Prostate gland (tissue), 2 donors: Measurements from ENCODE around the gene ACOX3. TPM values are rescaled to one million over a fixed set of nuclear protein-coding genes. Genes with fewer than 3 reads are reported as not detected.

Experiments used
- DNase-seq: peaks from one replicate; pipeline ENCODE4 v3.0.0-alpha.2; 2019; ENCODE audit warnings: low spot score
- H3K27ac ChIP-seq, 2 donors: fragments of 200-600 bp; sonication (generic); 2 replicates each; pipeline ENCODE4 v1.5.1; 2017 to 2019
- H3K27me3 ChIP-seq: fragments of 200-600 bp; sonication (generic); replicated peaks from 2 replicates; pipeline ENCODE4 v1.5.1; 2019; ENCODE audit not compliant: insufficient read depth
- H3K36me3 ChIP-seq, 2 donors: fragments of 200-600 bp; sonication (generic); 1 replicate in 1 of 2; 2 replicates in 1 of 2; pipeline versions ENCODE4 v1.5.1 to v1.8.1; 2017 to 2019
- H3K4me1 ChIP-seq: fragments of 200-600 bp; sonication (generic); replicated peaks from 2 replicates; pipeline ENCODE4 v1.5.1; 2019
- H3K4me3 ChIP-seq, 2 donors: fragments of 200-600 bp; sonication (generic); 2 replicates each; pipeline ENCODE4 v1.5.1; 2017 to 2019
- H3K9me3 ChIP-seq: fragments of 200-600 bp; sonication (generic); 2 replicates; pipeline ENCODE4 v1.5.1; 2017
- POLR2A ChIP-seq: fragments of 450-650 bp; IDR thresholded peaks from one replicate; pipeline ENCODE4 v1.6.1; 2016; ENCODE audit warnings: antibody characterized with exemption, mild to moderate bottlenecking
- POLR2AphosphoS5 ChIP-seq: sonication (generic); formaldehyde crosslinking; IDR thresholded peaks from one replicate; pipeline ENCODE4 v1.6.1; 2017; ENCODE audit warnings: antibody characterized with exemption
- WGBS: methylation state at CpG from one replicate; pipeline ENCODE4 v1.1.5; 2018; 5-methylcytosine and 5-hydroxymethylcytosine counted together
- intact Hi-C: fragments of 100-400 bp; cut with DNase I; formaldehyde crosslinking; loops from one replicate; pipeline ENCODE4 v1.14.2; 2022
- total RNA-seq, 2 donors: library from RNA; depleted of rRNA; stranded (reverse); fragments of >200 nt; gene quantifications; one replicate each; pipeline ENCODE4 v1.1.0, GENCODE V29; 2016
- TF ChIP-seq, protein P1 (sequence below), 4 experiments: fragments of 200-600 bp in 2 of 4; fragments of 450-650 bp in 2 of 4; sonication (generic) in 2 of 4; IDR thresholded peaks; 1 replicate in 3 of 4; 2 replicates in 1 of 4; pipeline ENCODE4 v1.5.1; 2016 to 2019; ENCODE audit warnings: antibody characterized with exemption in 4 of 4, mild to moderate bottlenecking in 2 of 4, moderate library complexity in 2 of 4

ACOX3 gene
- total RNA-seq, 2 donors from 2014 or later, result 65.7 to 75.4 TPM

GRCh38 chr4:8374851-8375649 is 65.5 kb downstream of the ACOX3 start:
- DNase-seq, result no peak
- TF ChIP-seq POLR2AphosphoS5, result no peak
- no peak for TF ChIP-seq POLR2A
- TF ChIP-seq, protein P1, sequence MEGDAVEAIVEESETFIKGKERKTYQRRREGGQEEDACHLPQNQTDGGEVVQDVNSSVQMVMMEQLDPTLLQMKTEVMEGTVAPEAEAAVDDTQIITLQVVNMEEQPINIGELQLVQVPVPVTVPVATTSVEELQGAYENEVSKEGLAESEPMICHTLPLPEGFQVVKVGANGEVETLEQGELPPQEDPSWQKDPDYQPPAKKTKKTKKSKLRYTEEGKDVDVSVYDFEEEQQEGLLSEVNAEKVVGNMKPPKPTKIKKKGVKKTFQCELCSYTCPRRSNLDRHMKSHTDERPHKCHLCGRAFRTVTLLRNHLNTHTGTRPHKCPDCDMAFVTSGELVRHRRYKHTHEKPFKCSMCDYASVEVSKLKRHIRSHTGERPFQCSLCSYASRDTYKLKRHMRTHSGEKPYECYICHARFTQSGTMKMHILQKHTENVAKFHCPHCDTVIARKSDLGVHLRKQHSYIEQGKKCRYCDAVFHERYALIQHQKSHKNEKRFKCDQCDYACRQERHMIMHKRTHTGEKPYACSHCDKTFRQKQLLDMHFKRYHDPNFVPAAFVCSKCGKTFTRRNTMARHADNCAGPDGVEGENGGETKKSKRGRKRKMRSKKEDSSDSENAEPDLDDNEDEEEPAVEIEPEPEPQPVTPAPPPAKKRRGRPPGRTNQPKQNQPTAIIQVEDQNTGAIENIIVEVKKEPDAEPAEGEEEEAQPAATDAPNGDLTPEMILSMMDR (IDR thresholded peaks at IDR 0.05), result no peak
- peaks cover 0 to 8% of the 10 kb centered on the region in 2 donors for H3K36me3 ChIP-seq

GRCh38 chr4:8373973-8374545 is 66.5 kb downstream of the ACOX3 start:
- WGBS, result 94% methylated on average over 13 of the region's 13 CpGs
- H3K4me3 ChIP-seq, result no peak overlapping the region
- DNase-seq, result no peak
- no peaks in the 10 kb centered on the region for H3K4me1 ChIP-seq
- TF ChIP-seq, protein P1 (IDR thresholded peaks at IDR 0.05), result no peak
- TF ChIP-seq POLR2A (no peak), POLR2AphosphoS5 (no peak)
- no peak overlapping the region for H3K27ac ChIP-seq
- intact Hi-C loops, result no loop called here
- no peaks in the 10 kb centered on the region for H3K9me3 ChIP-seq
- peaks cover 0 to 4% of the 10 kb centered on the region in 2 donors for H3K36me3 ChIP-seq
- no peaks in the 10 kb centered on the region for H3K27me3 ChIP-seq

More at GRCh38 chr4:8374851-8375649, 65.5 kb downstream of the ACOX3 start:
- Histone ChIP-seq H3K4me1 (no peaks in the 10 kb centered on the region), H3K27ac (no peak overlapping the region), H3K4me3 (no peak overlapping the region), H3K27me3 (no peaks in the 10 kb centered on the region), H3K9me3 (no peaks in the 10 kb centered on the region)
- intact Hi-C loops, result no loop called here
- WGBS, result 91% methylated on average over 49 of the region's 49 CpGs

DNA sequence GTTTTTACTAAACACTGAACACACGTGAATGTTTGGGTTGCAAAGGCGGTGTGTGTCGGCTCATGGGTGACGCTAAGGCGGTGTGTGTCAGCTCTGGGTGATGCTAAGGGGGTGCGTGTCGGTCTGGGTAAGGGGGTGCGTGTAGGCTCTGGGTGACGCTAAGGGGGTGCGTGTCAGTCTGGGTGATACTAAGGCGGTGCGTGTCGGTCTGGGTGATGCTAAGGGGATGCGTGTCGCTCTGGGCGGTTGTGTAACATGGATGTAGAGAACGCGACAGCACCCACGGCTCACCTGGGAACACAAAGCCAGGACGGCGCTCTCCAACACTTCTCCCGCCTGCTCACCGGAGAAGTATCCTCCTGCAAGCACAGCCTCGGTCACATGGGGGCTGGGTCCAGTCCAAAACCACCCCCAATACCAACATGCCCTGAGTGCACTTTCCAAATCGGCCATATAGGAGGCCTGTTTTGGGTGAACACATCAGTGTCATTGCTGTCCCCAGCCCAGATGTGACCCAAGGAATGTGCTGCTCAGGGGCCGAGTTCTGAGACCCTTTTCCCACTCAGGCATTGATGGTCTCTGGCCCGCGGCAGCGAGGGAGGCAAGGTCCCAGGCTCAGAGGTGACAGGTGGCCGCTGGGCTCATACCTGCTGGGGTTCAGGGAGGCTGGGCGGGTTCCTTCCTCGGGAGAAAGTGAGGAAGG is 67.1 kb downstream of the ACOX3 start:
- Histone ChIP-seq H3K9me3 (no peaks in the 10 kb centered on the region), H3K27ac (no peak overlapping the region), H3K36me3 (no peaks in the 10 kb centered on the region), H3K4me3 (no peak overlapping the region), H3K27me3 (no peaks in the 10 kb centered on the region), H3K4me1 (no peaks in the 10 kb centered on the region)
- TF ChIP-seq, protein P1 (IDR thresholded peaks at IDR 0.05), result no peak
- no peak for TF ChIP-seq POLR2AphosphoS5
- no peak for TF ChIP-seq POLR2A
- WGBS, result 93% methylated on average over 32 of the region's 32 CpGs
- no peak for DNase-seq
- intact Hi-C loops, result no loop called here

DNA sequence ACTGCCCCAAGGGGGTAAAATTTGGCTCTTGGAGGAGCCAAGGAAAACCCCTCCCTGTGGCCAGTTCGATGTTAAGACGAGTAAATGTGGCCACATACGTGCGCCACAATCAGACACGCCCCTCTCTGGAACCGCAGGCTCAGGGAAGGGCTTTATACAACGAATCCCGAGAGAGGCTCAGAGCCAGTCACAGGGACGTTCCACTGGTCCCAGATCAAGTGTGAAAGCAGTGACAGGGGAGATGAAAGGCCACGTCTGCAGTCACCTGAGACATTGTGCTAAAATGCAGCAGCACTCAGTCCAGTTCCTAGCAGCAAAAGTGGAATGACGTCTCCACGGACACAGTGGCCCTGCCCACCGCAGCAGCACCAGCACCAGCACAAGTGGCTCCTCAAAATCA is 68.0 kb downstream of the ACOX3 start:
- intact Hi-C loops, result no loop called here
- Histone ChIP-seq H3K9me3 (no peaks in the 10 kb centered on the region), H3K27ac (no peak overlapping the region), H3K4me1 (no peaks in the 10 kb centered on the region), H3K27me3 (no peaks in the 10 kb centered on the region), H3K36me3 (no peaks in the 10 kb centered on the region), H3K4me3 (no peak overlapping the region)
- no peak for DNase-seq
- no peak for TF ChIP-seq POLR2AphosphoS5
- TF ChIP-seq POLR2A, result no peak
- TF ChIP-seq, protein P1 (IDR thresholded peaks at IDR 0.05), result no peak
- 84% methylated on average over 13 of the region's 13 CpGs for WGBS
